ENCODE results near the gene CCDC9.
"Not testable (repeated sequence)": the region's sequence is repeated elsewhere in the genome, so short reads cannot be mapped to it uniquely, and the experiment has no call there.

CCDC9 gene

GRCh38 chr19:47280183-47280797 is 24.0 kb downstream of the CCDC9 start:
- TF ChIP-seq CTCF (conservative IDR thresholded peaks at IDR 0.05; ENCODE audit: control insufficient read depth, insufficient read depth, low read depth, low read length) = peak; percentile 54
- DNase-seq (ENCODE audit: low read depth) = peak; percentile 35
- H3K4me3 ChIP-seq (ENCODE audit: control insufficient read depth, low read depth, low read length) = no peak overlapping the region

- peak; percentile 14 for DNase-seq (ENCODE audit: low read depth)
- no peak overlapping the region for H3K4me3 ChIP-seq (ENCODE audit: control insufficient read depth, low read depth, low read length)
- no peak for TF ChIP-seq CTCF (conservative IDR thresholded peaks at IDR 0.05; ENCODE audit: control insufficient read depth, insufficient read depth, low read depth, low read length)
These were observed 27.2 kb downstream of the CCDC9 start for GRCh38 chr19:47283405-47284059.

- peak; percentile 71 for DNase-seq (ENCODE audit: low read depth)
- H3K4me3 ChIP-seq (ENCODE audit: control insufficient read depth, low read depth, low read length) = no peak overlapping the region
- peak; percentile 92 for TF ChIP-seq CTCF (conservative IDR thresholded peaks at IDR 0.05; ENCODE audit: control insufficient read depth, insufficient read depth, low read depth, low read length)
These were observed 28.1 kb downstream of the CCDC9 start for GRCh38 chr19:47284324-47284899.

- H3K4me3 ChIP-seq (ENCODE audit: control insufficient read depth, low read depth, low read length) = no peak overlapping the region
- TF ChIP-seq CTCF (conservative IDR thresholded peaks at IDR 0.05; ENCODE audit: control insufficient read depth, insufficient read depth, low read depth, low read length) = peak; percentile 71
- DNase-seq (ENCODE audit: low read depth) = peak; percentile 78
These were observed 39.7 kb downstream of the CCDC9 start for GRCh38 chr19:47296036-47296435.

GRCh38 chr19:47300867-47301266 is 44.5 kb downstream of the CCDC9 start:
- not testable (repeated sequence) for H3K4me3 ChIP-seq (ENCODE audit: control insufficient read depth, low read depth, low read length); DNase-seq (ENCODE audit: low read depth)

- H3K4me3 ChIP-seq (ENCODE audit: control insufficient read depth, low read depth, low read length) = no peak overlapping the region
- no peak for DNase-seq (ENCODE audit: low read depth)
- no peak for TF ChIP-seq CTCF (conservative IDR thresholded peaks at IDR 0.05; ENCODE audit: control insufficient read depth, insufficient read depth, low read depth, low read length)
These were observed 45.9 kb downstream of the CCDC9 start for GRCh38 chr19:47302249-47302648.

- H3K4me3 ChIP-seq (ENCODE audit: control insufficient read depth, low read depth, low read length) = no peak overlapping the region
- no peak for TF ChIP-seq CTCF (conservative IDR thresholded peaks at IDR 0.05; ENCODE audit: control insufficient read depth, insufficient read depth, low read depth, low read length)
- no peak for DNase-seq (ENCODE audit: low read depth)
These were observed 47.6 kb downstream of the CCDC9 start for GRCh38 chr19:47303966-47304365.
